GM21576 (cell line): ENCODE results near the gene ZMYND12.

Experiments used
- ATAC-seq: cut with Tn5 transposase; IDR thresholded peaks from one replicate; pipeline ENCODE4 v1.9.1; 2021; ENCODE audit warnings: mild to moderate bottlenecking, moderate library complexity; ENCODE audit not compliant: unreplicated experiment

Gene ZMYND12

DNA sequence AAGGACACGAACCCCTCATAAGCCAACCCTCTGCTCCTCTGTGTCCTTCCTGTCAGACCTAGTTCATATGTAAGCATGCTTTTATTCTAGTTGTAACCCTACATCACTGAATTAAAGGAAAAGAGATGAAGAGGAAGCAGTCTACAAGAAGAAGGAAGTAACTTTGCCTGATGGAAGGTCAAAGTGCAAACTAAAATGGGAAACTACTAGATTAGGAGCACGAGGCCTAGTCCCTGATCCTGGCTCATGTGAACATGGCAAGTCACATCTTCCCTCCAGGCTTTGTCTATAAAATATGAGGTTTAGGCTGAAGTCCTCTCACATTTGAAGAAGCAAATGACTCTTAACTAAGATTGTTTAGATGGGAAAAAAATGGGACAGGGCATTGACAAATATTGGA, 13.2 kb downstream of the ZMYND12 start:
- no peak for ATAC-seq

DNA sequence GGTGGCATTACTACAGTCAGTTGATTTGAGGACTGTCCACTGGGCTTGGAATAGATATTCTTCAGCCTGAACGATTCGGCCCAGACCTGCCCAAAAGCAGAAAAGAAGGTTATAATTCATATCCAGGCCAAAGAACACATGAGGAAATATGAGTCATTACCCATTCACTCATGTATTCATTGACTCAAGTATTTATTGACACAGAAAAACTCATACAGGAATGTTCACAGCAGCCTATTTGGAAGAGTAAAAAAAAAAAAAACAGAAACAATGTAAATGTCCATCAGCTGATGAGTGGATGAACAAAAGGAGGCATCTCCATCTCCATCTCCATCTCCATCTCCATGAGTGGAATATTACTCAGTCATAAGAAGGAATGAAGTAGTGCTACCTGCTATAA, 15.9 kb downstream of the ZMYND12 start:
- ATAC-seq: no peak

DNA sequence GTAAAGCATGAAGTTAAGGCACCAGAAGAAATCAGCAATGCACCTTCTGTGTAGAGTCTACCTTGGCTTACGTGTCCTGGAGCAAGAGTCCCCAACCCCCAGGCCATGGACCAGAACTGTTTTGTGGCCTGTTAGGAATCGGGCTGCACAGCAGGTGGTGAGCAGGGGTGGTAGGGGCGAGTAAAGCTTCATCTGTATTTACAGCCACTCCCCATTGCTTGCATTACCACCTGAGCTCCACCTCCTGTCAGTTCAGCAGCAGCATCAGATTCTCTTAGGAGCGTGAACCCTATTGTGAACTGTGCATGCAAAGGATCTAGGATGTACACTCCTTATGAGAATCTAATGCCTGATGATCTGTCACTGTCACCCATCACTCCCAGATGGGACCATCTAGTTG, 21.5 kb downstream of the ZMYND12 start:
- ATAC-seq: no peak

DNA sequence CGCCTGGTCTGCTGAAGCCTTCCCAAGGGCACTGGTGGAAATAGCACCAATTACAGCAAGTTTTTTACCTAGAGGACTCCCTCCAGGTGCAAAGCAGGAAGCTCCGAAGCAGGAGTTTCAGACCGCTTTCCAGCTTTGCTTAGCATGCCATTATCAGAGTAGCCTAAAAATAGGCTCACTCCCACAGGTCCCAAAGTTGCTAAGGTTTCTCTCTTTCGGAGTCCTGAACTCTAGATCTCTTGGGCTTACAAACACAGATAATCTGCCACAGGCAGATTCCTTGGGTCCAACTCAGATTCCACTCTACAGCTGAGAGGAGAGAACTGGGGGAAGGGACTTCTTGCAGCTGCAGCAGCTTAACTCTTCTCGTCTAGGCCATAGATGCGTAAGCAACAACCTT, 22.5 kb downstream of the ZMYND12 start:
- ATAC-seq: no peak

DNA sequence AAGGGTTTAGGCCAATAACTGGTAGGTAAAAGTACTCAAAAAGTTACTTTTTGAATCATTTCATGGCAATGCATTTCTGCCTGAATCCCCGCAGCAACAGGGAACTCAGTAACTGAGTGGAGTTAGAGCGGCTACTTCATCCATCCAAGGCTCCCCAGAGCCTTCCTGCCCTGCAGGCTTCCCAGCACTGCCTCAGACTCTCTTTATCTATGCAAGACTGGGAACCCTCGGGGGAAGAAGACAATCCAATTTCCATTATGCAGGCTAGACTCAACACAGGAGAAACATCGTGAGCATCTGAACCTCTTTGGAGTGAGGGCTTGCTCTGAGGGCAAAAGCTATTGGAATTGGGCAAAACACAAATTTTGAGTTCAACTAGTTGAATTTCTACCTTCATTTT, 23.1 kb downstream of the ZMYND12 start:
- ATAC-seq: no peak

DNA sequence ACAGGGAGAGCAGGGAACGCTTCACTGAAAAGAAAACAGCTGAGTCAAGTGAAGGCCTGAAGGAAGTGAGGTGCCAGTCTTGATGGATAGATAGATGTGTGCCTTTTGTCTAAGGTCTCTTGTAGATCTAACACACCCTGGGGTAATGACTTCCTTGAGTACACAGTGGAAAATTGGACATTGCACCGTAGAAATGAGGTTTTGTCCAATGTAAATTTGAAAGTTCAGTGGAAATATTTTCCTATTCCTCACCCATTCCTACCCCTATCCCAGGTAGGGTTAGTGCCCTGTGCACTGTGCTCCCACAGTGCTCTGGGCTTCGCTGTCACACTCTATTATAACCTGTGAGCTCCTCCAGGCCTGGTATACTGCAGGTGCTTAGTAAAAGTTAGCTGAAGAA, 24.3 kb downstream of the ZMYND12 start:
- ATAC-seq: no peak

DNA sequence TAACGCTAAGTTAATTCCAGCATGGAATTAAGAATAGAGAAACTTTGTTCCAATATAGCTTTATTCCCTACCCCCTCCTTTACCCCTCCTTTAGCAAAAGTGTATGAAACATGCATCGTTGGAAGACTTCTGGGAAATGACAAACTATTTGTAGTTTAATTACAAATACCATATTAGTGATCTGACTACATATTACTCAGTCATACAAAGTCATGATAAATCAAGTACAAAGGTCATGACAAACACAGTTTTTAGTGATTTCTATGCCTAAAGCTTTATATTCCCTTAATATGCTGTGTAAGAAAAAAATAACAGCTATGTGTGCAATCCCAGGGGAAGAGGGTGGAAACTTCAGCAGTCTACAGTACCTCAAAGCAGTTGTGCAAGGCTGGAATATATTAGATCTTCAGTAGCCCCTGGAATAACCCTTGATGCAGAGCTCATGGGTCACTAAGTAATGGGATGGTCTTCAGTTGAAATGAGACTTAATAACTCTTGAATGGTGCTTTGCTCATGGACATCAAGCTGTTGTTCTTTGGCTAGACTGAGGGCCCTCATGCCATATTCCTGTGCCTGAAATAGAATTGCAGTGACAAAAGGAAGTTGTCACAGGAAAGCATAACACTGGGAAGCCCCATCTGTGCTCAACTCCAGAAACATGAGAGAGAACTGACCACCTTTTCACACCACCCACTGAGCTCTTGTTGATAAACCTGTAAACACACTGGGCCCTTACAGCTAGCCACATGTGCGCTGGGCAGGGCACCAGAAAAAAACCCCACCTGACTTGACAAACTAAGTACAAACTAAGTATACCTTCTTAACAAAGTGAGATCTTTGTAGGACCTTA, 25.3 kb downstream of the ZMYND12 start:
- ATAC-seq: no peak

DNA sequence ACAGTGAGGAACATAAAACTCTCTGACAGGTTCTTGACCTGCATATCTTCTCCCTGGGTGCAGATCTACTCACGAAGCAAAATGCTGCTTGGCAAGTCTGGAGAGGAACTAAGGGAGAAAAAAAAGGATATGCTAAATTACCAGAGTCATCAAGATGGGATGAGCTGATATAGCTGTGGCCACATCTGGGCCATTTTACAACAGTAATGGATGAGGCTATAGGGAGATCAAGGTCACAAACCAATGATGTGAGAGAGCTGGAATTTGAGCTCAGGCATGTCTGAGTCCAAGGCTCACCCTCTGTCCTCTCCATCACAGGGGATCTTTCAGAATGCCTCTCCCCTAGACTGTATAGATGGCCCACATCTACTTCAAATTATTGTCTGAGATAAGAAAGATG, 26.2 kb downstream of the ZMYND12 start:
- ATAC-seq: no peak

DNA sequence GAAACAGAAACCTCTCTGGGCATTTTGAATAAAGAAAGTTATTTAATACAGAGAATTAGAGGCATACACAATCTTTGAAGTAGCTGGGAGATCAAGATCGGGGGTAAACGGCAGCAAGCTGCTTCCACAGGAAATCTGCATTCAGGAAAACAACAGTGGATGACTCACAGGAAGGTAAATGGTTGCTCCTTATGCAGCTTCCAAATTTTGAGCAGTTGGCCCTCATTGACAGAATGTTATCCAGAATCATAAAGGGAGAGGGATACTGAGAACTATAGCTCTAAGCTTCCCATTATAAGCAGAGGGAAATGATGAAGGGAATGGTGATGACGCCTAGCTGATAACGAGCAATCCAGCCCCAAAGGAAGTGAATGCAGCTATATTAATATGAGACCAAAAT, 28.6 kb downstream of the ZMYND12 start:
- ATAC-seq: no peak

DNA sequence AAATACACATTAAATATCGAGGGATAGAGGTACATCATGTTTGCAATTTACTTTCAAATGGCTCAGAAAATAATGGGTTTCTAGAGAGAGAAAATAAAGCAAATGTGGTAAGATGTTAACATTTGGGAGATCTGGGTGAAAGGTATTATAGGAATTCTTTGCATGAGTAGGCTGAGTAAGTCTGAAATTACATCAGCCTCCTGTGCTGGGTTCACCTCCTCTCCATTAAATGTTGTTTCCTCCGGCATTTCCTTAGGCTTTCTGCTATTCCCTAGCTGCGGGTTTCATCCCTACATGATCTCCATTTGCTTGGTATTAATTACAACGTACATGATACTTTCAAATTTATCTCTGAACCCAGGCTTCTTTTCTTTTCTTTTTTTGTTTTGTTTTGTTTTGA, 31.6 kb downstream of the ZMYND12 start:
- no peak for ATAC-seq

DNA sequence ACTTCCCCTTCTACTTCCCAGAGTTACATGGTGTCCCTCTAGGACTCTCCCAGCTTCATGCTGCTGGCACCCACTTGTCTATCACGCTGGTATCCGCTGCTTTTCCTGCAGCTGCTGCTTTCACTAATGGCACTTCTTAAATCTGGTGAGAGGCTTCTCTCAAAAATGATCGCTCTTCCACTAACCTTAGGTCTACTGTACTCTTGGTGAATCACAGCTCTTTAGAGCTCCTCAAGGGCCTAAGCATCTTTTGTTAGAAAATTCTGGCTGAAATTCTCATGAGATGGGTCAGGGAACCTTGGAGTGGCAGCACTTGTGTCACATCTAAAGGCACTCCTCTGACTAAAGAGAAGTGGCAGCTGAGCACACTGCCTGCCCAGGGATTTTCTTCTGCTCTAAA, 32.1 kb downstream of the ZMYND12 start:
- no peak for ATAC-seq

DNA sequence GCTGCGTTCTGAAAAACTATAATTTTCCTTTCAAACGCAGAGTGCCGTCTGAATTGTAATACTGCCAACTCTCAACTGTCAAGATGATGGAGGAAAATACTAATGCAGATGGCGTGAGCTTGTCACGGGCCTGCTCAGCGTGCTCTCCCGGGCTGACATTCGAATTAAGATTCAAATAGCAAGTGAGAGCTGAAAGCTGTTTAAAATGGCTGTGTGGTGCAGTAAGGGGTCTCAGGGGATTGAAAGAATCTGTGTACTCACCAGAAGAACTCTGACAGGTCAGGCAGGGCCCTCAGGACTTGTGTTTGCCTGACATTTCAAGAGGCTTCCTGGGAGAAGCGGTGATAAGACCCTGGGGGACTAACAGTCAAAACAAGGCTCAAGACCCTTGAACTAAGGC, 33.1 kb downstream of the ZMYND12 start:
- ATAC-seq: no peak

DNA sequence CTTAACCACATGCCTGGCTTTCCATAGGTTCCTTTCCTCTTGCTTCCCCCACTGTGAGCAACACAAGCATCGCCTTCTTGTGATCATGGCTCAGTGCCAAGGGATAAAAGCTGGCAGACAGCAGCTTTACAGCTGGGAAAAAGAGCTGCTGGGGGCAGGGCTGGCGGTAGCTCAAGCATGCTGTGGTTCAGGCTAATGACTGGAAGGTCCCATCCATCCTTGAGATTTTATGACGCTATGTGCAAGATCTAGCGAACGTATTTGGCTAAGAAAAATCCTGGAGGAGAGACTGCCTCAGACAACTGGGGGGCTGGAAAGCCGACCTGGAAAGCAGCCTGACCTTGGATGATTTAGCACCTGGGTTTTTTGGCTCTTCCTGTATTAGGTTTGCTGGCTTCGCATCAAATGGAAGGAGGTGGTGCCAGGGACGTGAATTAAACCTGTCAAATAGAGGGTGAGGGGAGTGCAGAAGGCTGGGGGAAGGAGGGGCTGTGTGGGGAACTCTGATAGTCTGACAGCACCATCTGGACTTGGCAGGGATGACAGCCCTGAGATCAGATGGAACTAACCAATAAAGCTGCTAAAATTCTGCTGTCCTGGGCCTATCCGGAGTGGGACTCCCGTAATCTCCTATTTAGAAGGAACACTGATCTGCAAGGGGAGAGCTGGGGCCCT, 34.8 kb downstream of the ZMYND12 start:
- ATAC-seq: no peak

DNA sequence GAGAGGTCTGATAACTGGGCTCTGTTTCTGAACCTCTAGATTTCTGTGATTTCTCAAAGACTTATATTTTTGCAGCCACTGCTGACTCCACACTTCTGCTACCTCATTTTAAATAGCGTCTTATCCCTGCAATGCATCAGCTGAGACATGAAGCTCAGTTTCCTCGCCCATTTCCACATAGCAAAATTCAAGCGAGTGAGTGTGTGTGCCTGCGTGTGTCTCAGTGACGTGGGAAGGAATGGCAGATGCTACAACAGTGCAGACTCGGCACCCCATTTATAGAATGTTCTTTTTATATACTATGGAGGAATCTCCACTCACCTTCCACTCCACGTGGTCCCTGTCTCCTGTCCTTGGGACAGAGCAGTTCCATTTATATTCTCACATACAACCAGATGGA, 35.7 kb downstream of the ZMYND12 start:
- ATAC-seq: no peak

DNA sequence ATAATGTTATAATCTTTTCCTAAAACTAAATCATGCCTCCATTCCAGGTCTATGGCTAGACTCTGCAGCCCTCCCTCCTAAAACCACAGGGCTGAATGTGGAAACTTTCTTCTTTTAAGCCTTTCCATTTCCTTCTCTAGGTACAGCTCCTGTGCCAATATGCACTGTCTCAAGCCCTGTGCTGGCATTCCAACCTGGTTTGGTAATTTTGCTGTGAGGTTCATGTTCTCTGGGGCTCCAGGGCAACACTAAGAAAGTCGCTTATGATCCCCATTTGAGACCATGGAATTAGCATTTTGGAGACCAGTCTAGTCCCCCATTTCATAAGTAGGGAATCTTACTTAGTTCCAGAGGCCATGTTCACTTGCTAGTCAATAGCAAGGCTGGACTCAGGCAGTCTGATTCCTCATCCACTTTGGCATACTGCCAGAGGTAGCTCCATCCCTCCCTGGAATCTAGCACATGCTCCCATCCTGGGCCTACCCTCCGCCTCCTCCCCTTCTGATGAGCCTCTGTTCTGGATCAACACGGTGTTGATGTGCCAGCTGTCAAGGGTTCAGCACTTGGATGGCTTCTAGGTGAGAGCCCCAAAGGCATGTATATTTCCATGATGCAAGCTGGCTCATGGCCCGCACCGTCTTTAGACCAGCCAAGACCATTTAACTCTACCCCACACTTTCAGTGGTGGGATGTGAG, 36.5 kb downstream of the ZMYND12 start:
- ATAC-seq: no peak

DNA sequence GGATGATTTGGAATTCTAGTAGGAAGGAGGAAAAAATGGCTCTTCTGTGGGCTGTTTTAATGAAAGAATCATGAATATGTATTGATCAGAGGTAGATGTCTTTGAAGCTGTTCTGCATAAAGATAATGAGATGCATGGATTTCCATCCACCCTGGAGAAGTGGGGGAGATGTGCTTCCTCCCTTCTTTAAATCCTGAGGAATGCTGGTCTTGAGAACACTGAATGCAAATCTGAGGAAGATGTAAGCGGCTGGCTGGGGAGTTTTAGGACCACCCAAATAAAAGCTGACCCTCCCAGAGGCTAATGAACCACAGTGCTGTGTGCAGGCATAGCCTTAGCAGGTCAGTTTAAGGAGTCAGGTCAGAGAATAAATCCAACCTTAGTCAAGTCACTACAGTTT, 37.3 kb downstream of the ZMYND12 start:
- no peak for ATAC-seq

DNA sequence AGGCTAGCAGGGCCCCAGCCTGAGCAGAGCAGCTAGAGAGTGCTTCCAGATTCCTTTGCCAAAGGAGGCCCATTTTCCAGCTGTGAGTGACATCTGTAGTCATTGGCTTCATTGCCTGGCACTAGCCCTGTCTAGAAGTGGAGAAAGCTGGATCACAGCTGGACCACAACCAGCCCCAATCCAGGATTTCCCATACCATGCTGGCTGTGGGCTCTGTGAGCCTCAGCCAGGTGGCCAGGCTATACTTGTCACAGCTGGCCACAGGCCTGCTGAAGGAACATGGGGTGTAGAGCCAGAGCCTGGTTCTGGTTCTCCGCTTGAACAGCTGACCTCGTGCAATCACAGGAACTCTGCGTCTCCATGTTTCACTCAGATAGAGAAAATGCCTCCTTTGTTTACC, 38.7 kb downstream of the ZMYND12 start:
- ATAC-seq: no peak

DNA sequence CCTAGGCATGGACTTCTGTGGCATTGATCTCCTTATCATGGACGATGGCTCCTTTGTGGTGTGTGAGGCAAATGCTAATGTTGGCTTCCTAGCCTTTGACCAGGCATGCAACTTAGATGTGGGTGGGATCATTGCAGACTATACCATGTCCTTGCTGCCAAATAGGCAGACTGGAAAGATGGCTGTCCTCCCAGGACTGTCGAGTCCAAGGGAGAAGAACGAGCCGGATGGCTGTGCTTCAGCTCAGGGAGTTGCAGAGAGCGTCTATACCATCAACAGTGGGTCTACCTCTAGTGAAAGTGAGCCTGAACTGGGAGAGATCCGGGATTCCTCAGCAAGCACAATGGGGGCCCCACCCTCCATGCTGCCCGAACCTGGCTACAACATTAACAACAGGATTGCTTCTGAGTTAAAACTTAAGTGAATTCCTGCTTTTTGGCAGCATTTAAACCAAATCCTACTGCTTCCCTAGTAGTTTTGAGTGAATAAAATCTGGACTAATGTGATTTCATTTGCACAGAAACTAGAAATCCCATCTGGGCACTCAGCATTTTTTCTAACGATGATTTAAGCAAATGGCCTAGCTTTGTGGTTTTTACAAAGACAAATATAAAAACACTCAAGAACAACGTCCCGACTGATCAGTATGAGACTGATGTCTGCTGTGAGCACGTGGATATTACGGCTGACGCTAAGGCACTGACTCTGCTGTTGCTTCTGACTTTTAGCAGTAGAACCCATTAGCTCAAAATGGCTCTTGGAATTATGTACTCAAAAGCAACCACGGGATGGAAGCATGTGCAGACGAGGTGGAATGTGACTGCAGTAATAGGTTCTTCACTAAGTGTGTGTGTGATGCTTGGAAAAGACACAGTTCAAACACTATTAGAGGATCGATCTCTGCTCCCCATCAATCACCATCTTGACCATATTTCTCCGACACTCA, 41.0 kb downstream of the ZMYND12 start:
- no peak for ATAC-seq

DNA sequence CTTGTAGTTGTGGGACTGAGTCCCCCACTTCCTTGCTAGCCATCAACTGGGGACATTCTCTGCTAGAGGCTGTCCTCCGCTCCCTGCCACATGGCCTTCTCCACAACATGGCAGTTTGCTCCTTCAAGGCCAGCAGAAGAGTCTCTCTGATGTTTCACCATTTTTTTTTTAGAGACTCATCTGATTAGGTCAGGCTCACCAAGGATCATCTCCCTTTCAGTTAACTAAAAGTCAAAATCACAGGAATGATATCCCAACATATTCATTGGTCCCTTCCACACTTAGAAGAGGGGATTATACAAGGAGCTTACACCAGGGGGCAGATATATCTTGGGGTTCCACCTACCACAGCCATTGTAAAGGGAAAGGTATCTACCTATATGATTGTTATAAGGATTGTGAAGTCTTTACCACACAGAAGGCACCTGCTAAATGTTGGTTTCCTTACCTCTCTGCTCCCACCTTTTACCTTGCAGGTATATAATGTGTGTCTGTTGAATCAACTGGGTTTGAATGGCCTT, 51.9 kb downstream of the ZMYND12 start:
- no peak for ATAC-seq

DNA sequence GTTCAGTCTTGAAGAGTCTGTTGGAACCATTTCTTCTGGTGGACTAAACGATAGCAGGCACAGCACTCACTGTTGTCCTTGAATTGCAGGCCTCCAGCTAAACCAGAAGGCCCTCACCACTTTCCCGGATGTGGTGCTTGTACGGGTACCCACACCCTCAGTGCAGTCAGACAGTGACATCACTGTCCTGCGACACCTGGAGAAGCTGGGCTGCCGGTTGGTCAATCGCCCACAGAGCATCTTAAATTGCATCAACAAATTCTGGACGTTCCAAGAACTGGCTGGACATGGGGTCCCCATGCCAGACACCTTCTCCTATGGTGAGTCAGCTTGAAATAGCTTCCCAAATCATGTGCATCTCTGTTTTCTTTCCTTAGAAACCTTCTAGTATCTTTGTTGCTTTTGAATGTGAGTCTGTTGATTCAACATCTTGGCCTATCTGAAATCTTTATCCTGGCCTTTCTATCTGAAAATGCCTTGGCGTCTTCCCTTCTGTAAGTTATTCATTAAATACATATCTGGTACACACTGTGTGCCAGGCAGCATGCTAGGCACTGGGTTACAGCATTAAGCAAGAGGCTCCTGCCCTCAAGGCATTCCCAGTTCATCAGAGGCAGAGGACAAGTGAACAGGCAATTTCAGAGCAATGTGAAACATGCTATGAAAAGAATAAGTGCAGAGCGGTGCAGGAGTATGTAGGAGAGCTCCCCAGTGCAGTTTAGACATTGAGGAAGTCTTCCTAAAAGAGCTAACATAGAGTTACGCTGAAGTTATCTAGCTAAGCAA, 56.3 kb downstream of the ZMYND12 start:
- ATAC-seq: no peak
